HCT116 (cell line): ENCODE results near the gene BBS9.

Experiments
- CEBPB ChIP-seq: IDR thresholded peaks from 2 replicates; pipeline ENCODE4 v1.6.1; 2012; ENCODE audit warnings: low read depth
- CTCF ChIP-seq, 3 experiments: fragments of 200-600 bp in 1 of 3; sonication (generic) in 1 of 3; IDR thresholded peaks in 2 of 3; conservative IDR thresholded peaks in 1 of 3; 2 replicates each; pipeline ENCODE4 v1.5.1; 2012 to 2017; ENCODE audit warnings: low read depth in 2 of 3, low read length in 2 of 3, antibody characterized with exemption in 1 of 3, borderline replicate concordance in 1 of 3, control low read depth in 1 of 3, mild to moderate bottlenecking in 1 of 3, mixed read lengths in 1 of 3, mixed run types in 1 of 3, moderate library complexity in 1 of 3; ENCODE audit not compliant: insufficient read depth in 1 of 3
- EZH2 ChIP-seq: fragments of 200-600 bp; sonication (generic); IDR thresholded peaks from 2 replicates; pipeline ENCODE4 v1.6.1; 2017; ENCODE audit warnings: antibody characterized with exemption, mixed run types
- JUND ChIP-seq: IDR thresholded peaks from 2 replicates; pipeline ENCODE4 v1.6.1; 2012
- MAX ChIP-seq: IDR thresholded peaks from 2 replicates; pipeline ENCODE4 v1.6.1; 2012
- POLR2A ChIP-seq: IDR thresholded peaks from 2 replicates; pipeline ENCODE4 v1.7.0; 2011; ENCODE audit warnings: borderline replicate concordance; ENCODE audit not compliant: insufficient read depth, insufficient read length; ENCODE audit errors: extremely low read depth
- POLR2AphosphoS5 ChIP-seq: IDR thresholded peaks from 2 replicates; pipeline ENCODE4 v1.6.1; 2011; ENCODE audit warnings: mild to moderate bottlenecking, low read depth, low read length, moderate library complexity
- RAD21 ChIP-seq: IDR thresholded peaks from 2 replicates; pipeline ENCODE4 v1.6.1; 2012; ENCODE audit warnings: low read depth, mild to moderate bottlenecking
- SRF ChIP-seq: IDR thresholded peaks from 2 replicates; pipeline ENCODE4 v1.6.1; 2012; ENCODE audit warnings: low read depth
- YY1 ChIP-seq: IDR thresholded peaks from 2 replicates; pipeline ENCODE4 v1.6.1; 2011; ENCODE audit warnings: low read length, low read depth, moderate library complexity, mild to moderate bottlenecking; ENCODE audit not compliant: insufficient replicate concordance; ENCODE audit errors: extremely low read depth
- ZNF274 ChIP-seq: fragments of 200-500 bp; sonication (Bioruptor generic); IDR thresholded peaks from 2 replicates; pipeline ENCODE4 v1.6.1; 2014; ENCODE audit warnings: mild to moderate bottlenecking, low read depth, low read length, inconsistent platforms
- TF ChIP-seq, protein P1 (sequence below): IDR thresholded peaks from 2 replicates; pipeline ENCODE4 v1.6.1; 2012; ENCODE audit warnings: low read depth
- TF ChIP-seq, protein P2 (sequence below): IDR thresholded peaks from 2 replicates; pipeline ENCODE4 v1.6.1; 2011; ENCODE audit warnings: mild to moderate bottlenecking, low read length, moderate library complexity; ENCODE audit not compliant: insufficient replicate concordance; ENCODE audit errors: extremely low read depth
- TF ChIP-seq, protein P3 (sequence below): IDR thresholded peaks from 2 replicates; pipeline ENCODE4 v1.6.1; 2012

DNA sequence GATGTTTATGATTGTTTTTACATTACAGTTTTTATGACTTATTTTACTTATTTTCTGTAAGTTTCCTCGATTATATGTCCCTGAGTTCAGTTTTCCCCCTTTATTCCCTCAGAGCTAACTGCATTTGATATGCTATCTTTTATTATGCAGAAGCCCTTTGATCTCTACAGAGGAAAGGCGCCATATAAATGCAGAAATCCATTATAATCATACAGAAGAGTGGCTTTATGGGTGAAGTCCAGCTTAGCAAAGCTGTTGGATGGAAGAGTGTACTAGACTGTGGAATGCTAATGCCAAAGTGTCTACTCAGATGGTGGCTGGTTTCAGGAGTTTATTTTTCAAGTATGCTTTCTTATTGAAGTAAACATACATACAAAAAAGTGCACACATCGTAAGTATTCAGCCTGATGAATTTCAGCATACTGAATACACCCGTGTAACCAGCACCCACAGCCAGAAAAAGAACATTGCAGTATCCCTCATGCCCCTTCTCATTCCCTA lies 517.6 kb downstream of the BBS9 start:
- no peak for TF ChIP-seq CTCF (IDR thresholded peaks at IDR 0.05 in 2 of 3, conservative IDR thresholded peaks at IDR 0.05 in 1 of 3; ENCODE audit: borderline replicate concordance in 1 of 3, insufficient read depth in 1 of 3, low read depth in 2 of 3, low read length in 2 of 3)
- TF ChIP-seq POLR2AphosphoS5, result no peak
- TF ChIP-seq POLR2A, result no peak
- no peak for TF ChIP-seq YY1
- no peak for TF ChIP-seq RAD21
- no peak for TF ChIP-seq ZNF274
- TF ChIP-seq EZH2, result no peak
- TF ChIP-seq, protein P1, sequence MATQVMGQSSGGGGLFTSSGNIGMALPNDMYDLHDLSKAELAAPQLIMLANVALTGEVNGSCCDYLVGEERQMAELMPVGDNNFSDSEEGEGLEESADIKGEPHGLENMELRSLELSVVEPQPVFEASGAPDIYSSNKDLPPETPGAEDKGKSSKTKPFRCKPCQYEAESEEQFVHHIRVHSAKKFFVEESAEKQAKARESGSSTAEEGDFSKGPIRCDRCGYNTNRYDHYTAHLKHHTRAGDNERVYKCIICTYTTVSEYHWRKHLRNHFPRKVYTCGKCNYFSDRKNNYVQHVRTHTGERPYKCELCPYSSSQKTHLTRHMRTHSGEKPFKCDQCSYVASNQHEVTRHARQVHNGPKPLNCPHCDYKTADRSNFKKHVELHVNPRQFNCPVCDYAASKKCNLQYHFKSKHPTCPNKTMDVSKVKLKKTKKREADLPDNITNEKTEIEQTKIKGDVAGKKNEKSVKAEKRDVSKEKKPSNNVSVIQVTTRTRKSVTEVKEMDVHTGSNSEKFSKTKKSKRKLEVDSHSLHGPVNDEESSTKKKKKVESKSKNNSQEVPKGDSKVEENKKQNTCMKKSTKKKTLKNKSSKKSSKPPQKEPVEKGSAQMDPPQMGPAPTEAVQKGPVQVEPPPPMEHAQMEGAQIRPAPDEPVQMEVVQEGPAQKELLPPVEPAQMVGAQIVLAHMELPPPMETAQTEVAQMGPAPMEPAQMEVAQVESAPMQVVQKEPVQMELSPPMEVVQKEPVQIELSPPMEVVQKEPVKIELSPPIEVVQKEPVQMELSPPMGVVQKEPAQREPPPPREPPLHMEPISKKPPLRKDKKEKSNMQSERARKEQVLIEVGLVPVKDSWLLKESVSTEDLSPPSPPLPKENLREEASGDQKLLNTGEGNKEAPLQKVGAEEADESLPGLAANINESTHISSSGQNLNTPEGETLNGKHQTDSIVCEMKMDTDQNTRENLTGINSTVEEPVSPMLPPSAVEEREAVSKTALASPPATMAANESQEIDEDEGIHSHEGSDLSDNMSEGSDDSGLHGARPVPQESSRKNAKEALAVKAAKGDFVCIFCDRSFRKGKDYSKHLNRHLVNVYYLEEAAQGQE, result no peak
- no peak for TF ChIP-seq CEBPB
- no peak for TF ChIP-seq SRF
- TF ChIP-seq MAX, result no peak
- no peak for TF ChIP-seq JUND
- TF ChIP-seq, protein P2, sequence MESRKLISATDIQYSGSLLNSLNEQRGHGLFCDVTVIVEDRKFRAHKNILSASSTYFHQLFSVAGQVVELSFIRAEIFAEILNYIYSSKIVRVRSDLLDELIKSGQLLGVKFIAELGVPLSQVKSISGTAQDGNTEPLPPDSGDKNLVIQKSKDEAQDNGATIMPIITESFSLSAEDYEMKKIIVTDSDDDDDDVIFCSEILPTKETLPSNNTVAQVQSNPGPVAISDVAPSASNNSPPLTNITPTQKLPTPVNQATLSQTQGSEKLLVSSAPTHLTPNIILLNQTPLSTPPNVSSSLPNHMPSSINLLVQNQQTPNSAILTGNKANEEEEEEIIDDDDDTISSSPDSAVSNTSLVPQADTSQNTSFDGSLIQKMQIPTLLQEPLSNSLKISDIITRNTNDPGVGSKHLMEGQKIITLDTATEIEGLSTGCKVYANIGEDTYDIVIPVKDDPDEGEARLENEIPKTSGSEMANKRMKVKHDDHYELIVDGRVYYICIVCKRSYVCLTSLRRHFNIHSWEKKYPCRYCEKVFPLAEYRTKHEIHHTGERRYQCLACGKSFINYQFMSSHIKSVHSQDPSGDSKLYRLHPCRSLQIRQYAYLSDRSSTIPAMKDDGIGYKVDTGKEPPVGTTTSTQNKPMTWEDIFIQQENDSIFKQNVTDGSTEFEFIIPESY, result no peak
- TF ChIP-seq, protein P3, sequence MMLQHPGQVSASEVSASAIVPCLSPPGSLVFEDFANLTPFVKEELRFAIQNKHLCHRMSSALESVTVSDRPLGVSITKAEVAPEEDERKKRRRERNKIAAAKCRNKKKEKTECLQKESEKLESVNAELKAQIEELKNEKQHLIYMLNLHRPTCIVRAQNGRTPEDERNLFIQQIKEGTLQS, result no peak
